ENCODE measurements around the gene VWA5B2.

VWA5B2 gene

DNA sequence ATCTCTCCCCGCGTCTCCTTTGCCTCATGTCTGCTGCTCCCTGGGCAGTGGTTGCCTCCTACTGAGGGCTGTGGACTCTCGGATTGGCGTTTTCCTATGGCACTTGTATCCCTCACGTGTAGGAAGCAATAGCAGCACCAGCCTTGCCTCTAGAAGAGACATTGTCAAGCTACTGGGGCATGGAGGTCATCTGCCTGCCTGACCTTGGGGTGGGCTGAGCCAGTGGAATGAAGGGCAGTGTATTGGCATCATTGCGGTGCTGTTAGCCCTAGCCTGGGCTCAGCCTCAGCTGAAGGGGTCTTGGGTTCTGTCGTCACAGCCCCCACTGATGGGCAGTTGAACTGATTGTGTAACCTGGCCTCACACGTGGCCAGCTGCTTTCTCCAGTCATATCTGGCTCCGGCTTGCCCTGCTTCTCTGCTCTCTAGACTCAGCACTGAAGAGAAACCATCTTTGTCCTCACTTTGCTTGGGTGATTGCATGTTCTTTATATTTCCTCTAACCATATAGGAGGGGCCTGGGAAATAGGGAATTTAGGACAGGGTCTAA, 35.3 kb upstream of the VWA5B2 start:
- peaks cover 58% of the 10 kb centered on the region for H3K36me3 ChIP-seq (ENCODE audit: insufficient read depth, low read length)
- H3K9ac ChIP-seq (ENCODE audit: low read length), result no peak overlapping the region
- H3K4me3 ChIP-seq (ENCODE audit: low read depth in 1 of 2, low read length in 2 of 2), result no peak overlapping the region
- no peak overlapping the region for H3K27ac ChIP-seq (ENCODE audit: low read depth, low read length)
- no peaks in the 10 kb centered on the region for H3K4me1 ChIP-seq (ENCODE audit: insufficient read depth, low read length)
- H3K27me3 ChIP-seq (ENCODE audit: control insufficient read depth in 1 of 2, insufficient read depth in 2 of 2, low read length in 2 of 2), result no peaks in the 10 kb centered on the region
- no peaks in the 10 kb centered on the region for H3K9me3 ChIP-seq (ENCODE audit: low read length)

GRCh38 chr3:184196536-184196935, 32.8 kb upstream of the VWA5B2 start:
- H3K4me3 ChIP-seq (ENCODE audit: low read depth in 1 of 2, low read length in 2 of 2), result no peak overlapping the region
- no peaks in the 10 kb centered on the region for H3K4me1 ChIP-seq (ENCODE audit: insufficient read depth, low read length)
- H3K27me3 ChIP-seq (ENCODE audit: control insufficient read depth in 1 of 2, insufficient read depth in 2 of 2, low read length in 2 of 2), result no peaks in the 10 kb centered on the region
- no peak overlapping the region for H3K9ac ChIP-seq (ENCODE audit: low read length)
- no peak overlapping the region for H3K27ac ChIP-seq (ENCODE audit: low read depth, low read length)
- peaks cover 36% of the 10 kb centered on the region for H3K36me3 ChIP-seq (ENCODE audit: insufficient read depth, low read length)
- no peaks in the 10 kb centered on the region for H3K9me3 ChIP-seq (ENCODE audit: low read length)

GRCh38 chr3:184198509-184198908, 30.9 kb upstream of the VWA5B2 start:
- Histone ChIP-seq H3K27ac (ENCODE audit: low read depth, low read length) (no peak overlapping the region), H3K4me3 (ENCODE audit: low read depth in 1 of 2, low read length in 2 of 2) (no peak overlapping the region), H3K9ac (ENCODE audit: low read length) (no peak overlapping the region), H3K36me3 (ENCODE audit: insufficient read depth, low read length) (peaks cover 16% of the 10 kb centered on the region), H3K4me1 (ENCODE audit: insufficient read depth, low read length) (no peaks in the 10 kb centered on the region), H3K9me3 (ENCODE audit: low read length) (no peaks in the 10 kb centered on the region), H3K27me3 (ENCODE audit: control insufficient read depth in 1 of 2, insufficient read depth in 2 of 2, low read length in 2 of 2) (no peaks in the 10 kb centered on the region)

DNA sequence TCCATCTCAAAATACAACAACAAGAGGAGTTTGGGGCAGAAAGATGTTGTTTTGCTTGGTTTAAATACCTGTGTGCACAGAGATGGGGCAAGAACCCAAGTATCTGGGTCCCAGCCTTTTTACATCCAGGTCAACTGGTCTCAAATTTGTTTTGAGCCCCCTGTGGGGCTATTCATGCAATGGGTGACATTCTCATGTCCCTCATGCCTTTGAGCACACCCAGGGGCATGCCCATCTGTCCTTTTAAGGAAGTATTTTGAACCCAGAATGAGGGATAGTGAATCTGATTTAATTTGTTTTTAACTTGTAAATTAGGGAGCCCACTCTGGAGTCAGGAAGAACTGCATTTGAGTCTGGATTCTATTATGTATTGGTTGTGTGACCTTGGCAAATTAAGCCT, 28.6 kb upstream of the VWA5B2 start:
- H3K4me3 ChIP-seq (ENCODE audit: low read depth in 1 of 2, low read length in 2 of 2), result no peak overlapping the region
- H3K36me3 ChIP-seq (ENCODE audit: insufficient read depth, low read length), result no peaks in the 10 kb centered on the region
- H3K4me1 ChIP-seq (ENCODE audit: insufficient read depth, low read length), result no peaks in the 10 kb centered on the region
- no peaks in the 10 kb centered on the region for H3K9me3 ChIP-seq (ENCODE audit: low read length)
- H3K27ac ChIP-seq (ENCODE audit: low read depth, low read length), result no peak overlapping the region
- H3K9ac ChIP-seq (ENCODE audit: low read length), result no peak overlapping the region
- H3K27me3 ChIP-seq (ENCODE audit: control insufficient read depth in 1 of 2, insufficient read depth in 2 of 2, low read length in 2 of 2), result no peaks in the 10 kb centered on the region

- Histone ChIP-seq H3K36me3 (ENCODE audit: insufficient read depth, low read length) (no peaks in the 10 kb centered on the region), H3K27me3 (ENCODE audit: control insufficient read depth in 1 of 2, insufficient read depth in 2 of 2, low read length in 2 of 2) (no peaks in the 10 kb centered on the region), H3K4me3 (ENCODE audit: low read depth in 1 of 2, low read length in 2 of 2) (no peak overlapping the region), H3K4me1 (ENCODE audit: insufficient read depth, low read length) (no peaks in the 10 kb centered on the region), H3K9me3 (ENCODE audit: low read length) (no peaks in the 10 kb centered on the region), H3K9ac (ENCODE audit: low read length) (no peak overlapping the region), H3K27ac (ENCODE audit: low read depth, low read length) (no peak overlapping the region)
Measured at GRCh38 chr3:184203526-184203925, 25.9 kb upstream of the VWA5B2 start.

GRCh38 chr3:184209146-184209923, 20.1 kb upstream of the VWA5B2 start:
- H3K4me1 ChIP-seq (ENCODE audit: insufficient read depth, low read length), result no peaks in the 10 kb centered on the region
- H3K4me3 ChIP-seq (ENCODE audit: low read depth in 1 of 2, low read length in 2 of 2), result no peak overlapping the region
- no peaks in the 10 kb centered on the region for H3K9me3 ChIP-seq (ENCODE audit: low read length)
- H3K9ac ChIP-seq (ENCODE audit: low read length), result no peak overlapping the region
- H3K27ac ChIP-seq (ENCODE audit: low read depth, low read length), result no peak overlapping the region
- no peaks in the 10 kb centered on the region for H3K27me3 ChIP-seq (ENCODE audit: control insufficient read depth in 1 of 2, insufficient read depth in 2 of 2, low read length in 2 of 2)
- H3K36me3 ChIP-seq (ENCODE audit: insufficient read depth, low read length), result no peaks in the 10 kb centered on the region

DNA sequence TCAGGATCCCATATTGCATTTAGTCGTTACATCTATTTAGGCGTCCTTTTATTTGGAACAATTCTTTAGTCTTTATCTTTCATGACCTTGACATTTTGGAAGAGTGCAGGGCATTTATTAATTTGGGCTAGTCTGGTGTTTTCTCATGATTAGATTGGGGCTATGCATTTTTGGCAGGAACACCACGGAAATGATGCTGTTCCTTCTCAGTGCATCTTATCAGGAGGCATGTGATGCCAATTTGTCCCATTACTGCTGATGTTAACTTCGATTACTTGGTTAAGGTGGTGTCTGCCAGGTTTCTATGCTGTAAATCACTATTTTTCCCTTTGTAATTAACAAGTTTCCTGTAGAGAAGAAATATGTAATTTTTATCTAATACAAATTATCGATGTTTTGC, 18.1 kb upstream of the VWA5B2 start:
- Histone ChIP-seq H3K9me3 (ENCODE audit: low read length) (no peaks in the 10 kb centered on the region), H3K4me3 (ENCODE audit: low read depth in 1 of 2, low read length in 2 of 2) (no peak overlapping the region), H3K9ac (ENCODE audit: low read length) (no peak overlapping the region), H3K27me3 (ENCODE audit: control insufficient read depth in 1 of 2, insufficient read depth in 2 of 2, low read length in 2 of 2) (no peaks in the 10 kb centered on the region), H3K36me3 (ENCODE audit: insufficient read depth, low read length) (no peaks in the 10 kb centered on the region), H3K27ac (ENCODE audit: low read depth, low read length) (no peak overlapping the region), H3K4me1 (ENCODE audit: insufficient read depth, low read length) (no peaks in the 10 kb centered on the region)

DNA sequence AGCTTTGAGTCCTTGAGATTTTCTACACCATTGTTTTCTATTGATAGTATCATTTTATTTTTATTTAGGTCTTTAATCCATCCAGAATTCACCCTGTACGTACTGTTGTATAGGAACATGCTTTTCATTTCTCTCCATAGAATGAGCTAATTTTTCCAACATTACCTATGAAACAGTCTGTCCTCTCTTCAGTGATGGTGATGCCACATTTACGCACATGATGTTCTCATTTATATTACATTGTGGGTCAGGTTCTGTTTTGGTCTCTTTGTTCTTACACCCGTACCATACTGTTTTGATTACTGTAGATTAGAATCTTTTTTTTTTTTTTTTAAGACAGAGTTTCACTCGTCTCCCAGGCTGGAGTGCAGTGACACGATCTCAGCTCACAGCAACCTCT, 17.7 kb upstream of the VWA5B2 start:
- no peak overlapping the region for H3K4me3 ChIP-seq (ENCODE audit: low read depth in 1 of 2, low read length in 2 of 2)
- H3K9ac ChIP-seq (ENCODE audit: low read length), result no peak overlapping the region
- no peaks in the 10 kb centered on the region for H3K4me1 ChIP-seq (ENCODE audit: insufficient read depth, low read length)
- no peaks in the 10 kb centered on the region for H3K36me3 ChIP-seq (ENCODE audit: insufficient read depth, low read length)
- H3K27ac ChIP-seq (ENCODE audit: low read depth, low read length), result no peak overlapping the region
- H3K9me3 ChIP-seq (ENCODE audit: low read length), result no peaks in the 10 kb centered on the region
- H3K27me3 ChIP-seq (ENCODE audit: control insufficient read depth in 1 of 2, insufficient read depth in 2 of 2, low read length in 2 of 2), result no peaks in the 10 kb centered on the region

- no peaks in the 10 kb centered on the region for H3K4me1 ChIP-seq (ENCODE audit: insufficient read depth, low read length)
- no peaks in the 10 kb centered on the region for H3K36me3 ChIP-seq (ENCODE audit: insufficient read depth, low read length)
- H3K27ac ChIP-seq (ENCODE audit: low read depth, low read length), result no peak overlapping the region
- H3K4me3 ChIP-seq (ENCODE audit: low read depth in 1 of 2, low read length in 2 of 2), result no peak overlapping the region
- peaks cover 0 to 4% of the 10 kb centered on the region in 2 donors for H3K27me3 ChIP-seq (ENCODE audit: control insufficient read depth in 1 of 2, insufficient read depth in 2 of 2, low read length in 2 of 2)
- H3K9ac ChIP-seq (ENCODE audit: low read length), result no peak overlapping the region
- no peaks in the 10 kb centered on the region for H3K9me3 ChIP-seq (ENCODE audit: low read length)
Measured at GRCh38 chr3:184218814-184219213, 10.6 kb upstream of the VWA5B2 start.

- Histone ChIP-seq H3K36me3 (ENCODE audit: insufficient read depth, low read length) (no peaks in the 10 kb centered on the region), H3K27ac (ENCODE audit: low read depth, low read length) (no peak overlapping the region), H3K27me3 (ENCODE audit: control insufficient read depth in 1 of 2, insufficient read depth in 2 of 2, low read length in 2 of 2) (peaks cover 0 to 11% of the 10 kb centered on the region in 2 donors), H3K4me1 (ENCODE audit: insufficient read depth, low read length) (no peaks in the 10 kb centered on the region), H3K9me3 (ENCODE audit: low read length) (no peaks in the 10 kb centered on the region), H3K4me3 (ENCODE audit: low read depth in 1 of 2, low read length in 2 of 2) (no peak overlapping the region), H3K9ac (ENCODE audit: low read length) (no peak overlapping the region)
Measured at GRCh38 chr3:184222521-184222920, 6.9 kb upstream of the VWA5B2 start.

GRCh38 chr3:184223946-184224345, 5.4 kb upstream of the VWA5B2 start:
- no peaks in the 10 kb centered on the region for H3K9me3 ChIP-seq (ENCODE audit: low read length)
- peaks cover 10 to 25% of the 10 kb centered on the region in 2 donors for H3K27me3 ChIP-seq (ENCODE audit: control insufficient read depth in 1 of 2, insufficient read depth in 2 of 2, low read length in 2 of 2)
- no peak overlapping the region for H3K9ac ChIP-seq (ENCODE audit: low read length)
- no peak overlapping the region for H3K27ac ChIP-seq (ENCODE audit: low read depth, low read length)
- H3K36me3 ChIP-seq (ENCODE audit: insufficient read depth, low read length), result no peaks in the 10 kb centered on the region
- no peak overlapping the region for H3K4me3 ChIP-seq (ENCODE audit: low read depth in 1 of 2, low read length in 2 of 2)
- H3K4me1 ChIP-seq (ENCODE audit: insufficient read depth, low read length), result peaks cover 6% of the 10 kb centered on the region

DNA sequence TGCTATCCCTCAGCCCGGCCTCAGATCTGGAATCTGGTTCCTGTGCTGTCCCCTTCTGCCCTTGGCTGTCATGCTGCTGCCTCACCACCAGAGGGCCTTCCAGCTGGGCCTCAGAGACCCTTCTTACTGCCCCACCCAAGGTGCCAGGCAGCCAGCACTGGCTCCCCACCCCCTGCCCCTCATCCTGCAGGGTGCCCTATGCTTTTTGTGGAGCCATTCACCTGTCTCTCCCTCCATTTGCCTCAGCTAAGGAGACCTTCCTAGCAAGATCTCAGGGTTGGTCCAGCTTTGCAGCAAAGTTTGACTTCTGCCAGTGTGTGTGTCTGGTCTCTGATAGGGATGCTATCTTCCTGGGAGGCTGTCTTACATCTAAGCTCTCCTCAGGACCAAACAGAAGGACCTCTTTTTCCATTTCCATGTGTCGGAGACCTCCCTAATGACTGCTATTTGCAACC, 1.9 kb upstream of the VWA5B2 start:
- Histone ChIP-seq H3K4me1 (ENCODE audit: insufficient read depth, low read length) (peaks cover 13% of the 10 kb centered on the region), H3K9ac (ENCODE audit: low read length) (no peak overlapping the region), H3K9me3 (ENCODE audit: low read length) (no peaks in the 10 kb centered on the region), H3K27ac (ENCODE audit: low read depth, low read length) (no peak overlapping the region), H3K27me3 (ENCODE audit: control insufficient read depth in 1 of 2, insufficient read depth in 2 of 2, low read length in 2 of 2) (peaks cover 29 to 51% of the 10 kb centered on the region in 2 donors), H3K36me3 (ENCODE audit: insufficient read depth, low read length) (no peaks in the 10 kb centered on the region), H3K4me3 (ENCODE audit: low read depth in 1 of 2, low read length in 2 of 2) (no peak overlapping the region)
